ENCODE data around the gene KIFC1. TPM values are rescaled to one million over a fixed set of nuclear protein-coding genes. Genes with fewer than 3 reads are reported as not detected.

Gene KIFC1
- total and polyA plus RNA-seq, 9 of the 15 experiments (the other 6 are each of a cell fraction or from before 2014, with no cell fraction given), result 1.3 to 95.2 (median 76.9) TPM

- Histone ChIP-seq H4K20me1 (replicated peaks; ENCODE audit: control insufficient read depth, insufficient read depth, low read length) (peaks cover 2% of the 10 kb centered on the region; the same call in 1 of the 2 replicates), H3K9me3 (replicated peaks; ENCODE audit: control insufficient read depth, insufficient read depth, low read depth, low read length) (no peaks in the 10 kb centered on the region), H3K36me3 (ENCODE audit: control insufficient read depth, insufficient read depth, low read length) (peaks cover 88% of the 10 kb centered on the region), H3K9ac (ENCODE audit: insufficient read depth in 1 of 2, low read depth in 2 of 2, low read length in 2 of 2) (no peak overlapping the region; a peak in 1 of 4 replicates), H3K9me1 (ENCODE audit: control insufficient read depth, insufficient read depth, low read length) (no peaks in the 10 kb centered on the region), H3K27ac (ENCODE audit: extremely low read depth, low read depth, low read length) (no peak overlapping the region), H3K27me3 (ENCODE audit: control insufficient read depth in 2 of 2, insufficient read depth in 2 of 2, low read length in 2 of 2) (no peaks in the 10 kb centered on the region), H3K4me3 (no peak overlapping the region), H3K79me2 (ENCODE audit: control insufficient read depth, insufficient read depth, low read length) (no peaks in the 10 kb centered on the region), H3K4me2 (ENCODE audit: insufficient read depth, low read length) (no peak overlapping the region), H2AFZ (ENCODE audit: low read depth, low read length) (no peak overlapping the region), H3K4me1 (replicated peaks in 1 of 2; ENCODE audit: control insufficient read depth in 2 of 2, insufficient read depth in 2 of 2, low read length in 2 of 2) (peaks cover 9 to 10% of the 10 kb centered on the region in 2 experiments; a peak in 4 of 5 replicates)
- POLR2A ChIA-PET, result interaction anchor here (0.6 to 2.0 kb wide), 3 partner anchors 10 to 134 kb away, joined by 4 to 8 read pairs (median 7); partner anchors contain the start of genes RPS18 and VPS52
- in situ Hi-C loops (cut with MboI), result loop anchor here (10.0 kb wide), 1 partner anchor 131 kb away; the partner anchor contains the start of genes B3GALT4, RPS18 and VPS52
- no peak for DNase-seq (ENCODE audit: extremely low read depth in 1 of 4, low spot score in 3 of 4)
- no TSS peak for BruUV-seq (replicated peaks)
- no peak for FAIRE-seq
- intact Hi-C loops (cut with micrococcal nuclease), result no loop called here
- no peak for ATAC-seq
- WGBS (ENCODE audit: insufficient coverage, low coverage, missing lambda C conversion rate), result 84% methylated on average over 15 of the region's 15 CpGs
- CTCF ChIA-PET (ENCODE audit: low intra/inter-chr PET ratio), result no interaction called here
- TF ChIP-seq POLR2G (IDR thresholded peaks at IDR 0.05; ENCODE audit: low read depth, low read length) (peak; percentile 58), HMGN3 (IDR thresholded peaks at IDR 0.05; ENCODE audit: borderline replicate concordance, extremely low read depth, insufficient read length, low read depth, low read length) (no peak), ZNF133 (CRISPR knock-in tag; IDR thresholded peaks at IDR 0.05) (no peak), ZNF695 (CRISPR knock-in tag; IDR thresholded peaks at IDR 0.05) (no peak), DIDO1 (tag; IDR thresholded peaks at IDR 0.05; ENCODE audit: low read depth) (no peak), SUPT5H (IDR thresholded peaks at IDR 0.05) (peak; percentile 63; the same call in 1 of the 2 replicates), POLR2B (IDR thresholded peaks at IDR 0.05; ENCODE audit: low read depth, partially characterized antibody) (peak; percentile 48), THRB (CRISPR knock-in tag; conservative IDR thresholded peaks at IDR 0.05) (0 out of 2 replicates have a peak, but pooled peaks have one; percentile 30), TCF7 (IDR thresholded peaks at IDR 0.05; ENCODE audit: borderline replicate concordance) (no peak), YY1 (IDR thresholded peaks at IDR 0.05; ENCODE audit: borderline replicate concordance in 1 of 3, control insufficient read depth in 1 of 3, extremely low read depth in 1 of 3, insufficient read depth in 3 of 3, insufficient read length in 1 of 3, insufficient replicate concordance in 2 of 3, low read depth in 1 of 3, low read length in 2 of 3) (no peak), MCM5 (IDR thresholded peaks at IDR 0.05; ENCODE audit: low read depth) (no peak), CBX8 (IDR thresholded peaks at IDR 0.05; ENCODE audit: borderline replicate concordance, extremely low read depth, low read depth, low read length, poor library complexity, severe bottlenecking) (no peak), POLR2AphosphoS5 (IDR thresholded peaks at IDR 0.05; ENCODE audit: control insufficient read depth, insufficient read depth, low read depth, low read length) (peak; percentile 44; the same call in 1 of the 2 replicates), NFIC (IDR thresholded peaks at IDR 0.05) (peak; percentile 4; the same call in 1 of the 2 replicates), POLR2A (conservative IDR thresholded peaks at IDR 0.05) (peak; percentile 58; the same call in 1 of the 2 replicates), TAF1 (IDR thresholded peaks at IDR 0.05; ENCODE audit: control insufficient read depth, extremely low read depth, insufficient read depth, low read length, severe bottlenecking) (no peak), NEUROD1 (IDR thresholded peaks at IDR 0.05; ENCODE audit: borderline replicate concordance, low read depth, low read length, partially characterized antibody) (no peak), ZNF655 (CRISPR knock-in tag; IDR thresholded peaks at IDR 0.05) (no peak), OTX1 (CRISPR knock-in tag; IDR thresholded peaks at IDR 0.05) (no peak)
Observed at GRCh38 chr6:33405386-33405940, 13.8 kb downstream of the KIFC1 start.
